Neural cell (in vitro differentiated cells): ENCODE measurements around the gene ABCG2.

Experiments
- EP300 ChIP-seq: fragments of 450-650 bp; conservative IDR thresholded peaks from 2 replicates; pipeline ENCODE4 v1.6.1; 2014; ENCODE audit warnings: antibody characterized with exemption, mild to moderate bottlenecking, moderate library complexity; ENCODE audit not compliant: poor library complexity, severe bottlenecking
- EZH2 ChIP-seq: fragments of 200-600, 300-800 bp; shearing (Covaris generic), sonication (generic); IDR thresholded peaks from 2 replicates; pipeline ENCODE4 v1.6.1; 2014; ENCODE audit warnings: antibody characterized with exemption, low read length, borderline replicate concordance, mild to moderate bottlenecking; ENCODE audit not compliant: insufficient read depth, poor library complexity, severe bottlenecking
- MXI1 ChIP-seq: fragments of 450-650 bp; conservative IDR thresholded peaks from 2 replicates; pipeline ENCODE4 v1.6.1; 2014; ENCODE audit warnings: antibody characterized with exemption, mild to moderate bottlenecking; ENCODE audit not compliant: poor library complexity, severe bottlenecking
- POLR2AphosphoS5 ChIP-seq: IDR thresholded peaks from 2 replicates; pipeline ENCODE4 v1.6.1; 2012
- RAD21 ChIP-seq: fragments of 450-650 bp; conservative IDR thresholded peaks from 2 replicates; pipeline ENCODE4 v1.6.1; 2014; ENCODE audit warnings: antibody characterized with exemption, mild to moderate bottlenecking, moderate library complexity
- SMC3 ChIP-seq: fragments of 450-650 bp; conservative IDR thresholded peaks from 2 replicates; pipeline ENCODE4 v1.6.1; 2014; ENCODE audit warnings: antibody characterized with exemption, mild to moderate bottlenecking, moderate library complexity; ENCODE audit not compliant: poor library complexity
- TAF1 ChIP-seq: IDR thresholded peaks from 2 replicates; pipeline ENCODE4 v1.6.1; 2012; ENCODE audit warnings: low read depth
- TF ChIP-seq, protein P1 (sequence below): fragments of 450-650 bp; IDR thresholded peaks from 2 replicates; pipeline ENCODE4 v1.5.1; 2014; ENCODE audit warnings: antibody characterized with exemption, mild to moderate bottlenecking, moderate library complexity; ENCODE audit not compliant: poor library complexity, severe bottlenecking
- TF ChIP-seq, protein P2 (sequence below): IDR thresholded peaks from 2 replicates; pipeline ENCODE4 v1.6.1; 2012; ENCODE audit warnings: borderline replicate concordance

DNA sequence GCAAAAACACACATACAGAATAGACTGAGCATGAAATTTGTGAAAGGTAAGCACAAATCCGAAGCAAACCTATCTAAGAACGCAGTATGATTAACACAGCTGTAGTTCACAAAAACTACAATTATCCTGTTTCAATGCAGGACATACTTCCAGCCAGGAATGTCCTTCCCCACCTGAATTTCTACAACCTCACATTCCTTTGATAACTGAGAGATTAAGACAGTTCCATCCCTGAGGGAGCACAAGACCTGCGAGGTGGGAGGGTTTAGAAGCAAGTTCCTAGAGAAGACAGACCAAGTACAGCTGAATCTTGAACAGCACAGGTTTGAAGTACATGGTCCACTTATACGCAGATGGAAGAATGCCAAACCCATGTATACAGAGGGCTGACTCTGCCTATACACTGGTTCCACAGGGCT lies 10.6 kb downstream of the ABCG2 start:
- TF ChIP-seq SMC3, result no peak
- no peak for TF ChIP-seq RAD21
- TF ChIP-seq, protein P1, sequence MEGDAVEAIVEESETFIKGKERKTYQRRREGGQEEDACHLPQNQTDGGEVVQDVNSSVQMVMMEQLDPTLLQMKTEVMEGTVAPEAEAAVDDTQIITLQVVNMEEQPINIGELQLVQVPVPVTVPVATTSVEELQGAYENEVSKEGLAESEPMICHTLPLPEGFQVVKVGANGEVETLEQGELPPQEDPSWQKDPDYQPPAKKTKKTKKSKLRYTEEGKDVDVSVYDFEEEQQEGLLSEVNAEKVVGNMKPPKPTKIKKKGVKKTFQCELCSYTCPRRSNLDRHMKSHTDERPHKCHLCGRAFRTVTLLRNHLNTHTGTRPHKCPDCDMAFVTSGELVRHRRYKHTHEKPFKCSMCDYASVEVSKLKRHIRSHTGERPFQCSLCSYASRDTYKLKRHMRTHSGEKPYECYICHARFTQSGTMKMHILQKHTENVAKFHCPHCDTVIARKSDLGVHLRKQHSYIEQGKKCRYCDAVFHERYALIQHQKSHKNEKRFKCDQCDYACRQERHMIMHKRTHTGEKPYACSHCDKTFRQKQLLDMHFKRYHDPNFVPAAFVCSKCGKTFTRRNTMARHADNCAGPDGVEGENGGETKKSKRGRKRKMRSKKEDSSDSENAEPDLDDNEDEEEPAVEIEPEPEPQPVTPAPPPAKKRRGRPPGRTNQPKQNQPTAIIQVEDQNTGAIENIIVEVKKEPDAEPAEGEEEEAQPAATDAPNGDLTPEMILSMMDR, result no peak
- TF ChIP-seq POLR2AphosphoS5, result no peak
- TF ChIP-seq EZH2, result no peak
- TF ChIP-seq TAF1, result no peak
- TF ChIP-seq EP300, result no peak
- TF ChIP-seq MXI1, result no peak
- TF ChIP-seq, protein P2, sequence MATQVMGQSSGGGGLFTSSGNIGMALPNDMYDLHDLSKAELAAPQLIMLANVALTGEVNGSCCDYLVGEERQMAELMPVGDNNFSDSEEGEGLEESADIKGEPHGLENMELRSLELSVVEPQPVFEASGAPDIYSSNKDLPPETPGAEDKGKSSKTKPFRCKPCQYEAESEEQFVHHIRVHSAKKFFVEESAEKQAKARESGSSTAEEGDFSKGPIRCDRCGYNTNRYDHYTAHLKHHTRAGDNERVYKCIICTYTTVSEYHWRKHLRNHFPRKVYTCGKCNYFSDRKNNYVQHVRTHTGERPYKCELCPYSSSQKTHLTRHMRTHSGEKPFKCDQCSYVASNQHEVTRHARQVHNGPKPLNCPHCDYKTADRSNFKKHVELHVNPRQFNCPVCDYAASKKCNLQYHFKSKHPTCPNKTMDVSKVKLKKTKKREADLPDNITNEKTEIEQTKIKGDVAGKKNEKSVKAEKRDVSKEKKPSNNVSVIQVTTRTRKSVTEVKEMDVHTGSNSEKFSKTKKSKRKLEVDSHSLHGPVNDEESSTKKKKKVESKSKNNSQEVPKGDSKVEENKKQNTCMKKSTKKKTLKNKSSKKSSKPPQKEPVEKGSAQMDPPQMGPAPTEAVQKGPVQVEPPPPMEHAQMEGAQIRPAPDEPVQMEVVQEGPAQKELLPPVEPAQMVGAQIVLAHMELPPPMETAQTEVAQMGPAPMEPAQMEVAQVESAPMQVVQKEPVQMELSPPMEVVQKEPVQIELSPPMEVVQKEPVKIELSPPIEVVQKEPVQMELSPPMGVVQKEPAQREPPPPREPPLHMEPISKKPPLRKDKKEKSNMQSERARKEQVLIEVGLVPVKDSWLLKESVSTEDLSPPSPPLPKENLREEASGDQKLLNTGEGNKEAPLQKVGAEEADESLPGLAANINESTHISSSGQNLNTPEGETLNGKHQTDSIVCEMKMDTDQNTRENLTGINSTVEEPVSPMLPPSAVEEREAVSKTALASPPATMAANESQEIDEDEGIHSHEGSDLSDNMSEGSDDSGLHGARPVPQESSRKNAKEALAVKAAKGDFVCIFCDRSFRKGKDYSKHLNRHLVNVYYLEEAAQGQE, result no peak
